Panc1 (cell line): Measurements from ENCODE around the gene RASGRP2.

Experiments
- CTCF ChIP-seq: fragments of 450-650 bp; IDR thresholded peaks from 2 replicates; pipeline ENCODE4 v1.5.1; 2017; ENCODE audit warnings: mild to moderate bottlenecking
- POLR2AphosphoS5 ChIP-seq: IDR thresholded peaks from 2 replicates; pipeline ENCODE4 v1.6.1; 2012; ENCODE audit warnings: mild to moderate bottlenecking, low read depth, low read length, moderate library complexity
- SIN3A ChIP-seq: IDR thresholded peaks from 2 replicates; pipeline ENCODE4 v1.6.1; 2012; ENCODE audit warnings: low read depth, mild to moderate bottlenecking, low read length, moderate library complexity, borderline replicate concordance; ENCODE audit not compliant: insufficient read depth
- TCF7L2 ChIP-seq: IDR thresholded peaks from 2 replicates; pipeline ENCODE4 v1.6.1; 2011; ENCODE audit warnings: mild to moderate bottlenecking, low read depth, low read length, inconsistent platforms

GRCh38 chr11:64776875-64777274 lies 32.9 kb upstream of the RASGRP2 start:
- TF ChIP-seq CTCF, result no peak
- TF ChIP-seq SIN3A, result no peak
- TF ChIP-seq POLR2AphosphoS5, result no peak
- no peak for TF ChIP-seq TCF7L2
